Lower leg skin (tissue), 4 donors: ENCODE results near the gene CPNE6. TPM values are rescaled to one million over a fixed set of nuclear protein-coding genes. Genes with fewer than 3 reads are reported as not detected.

Experiments
- DNase-seq, 2 donors: peaks; one replicate each; pipeline ENCODE4 v3.0.0-alpha.2; 2019; ENCODE audit warnings: low spot score in 2 of 2
- H3K4me3 ChIP-seq: fragments of 200-600 bp; sonication (generic); 2 replicates; pipeline ENCODE4 v1.5.1; 2017; ENCODE audit warnings: mild to moderate bottlenecking, low read depth; ENCODE audit not compliant: poor library complexity, severe bottlenecking
- CTCF ChIP-seq, 3 donors: fragments of 450-650 bp; IDR thresholded peaks; one replicate each; pipeline ENCODE4 v1.5.1; 2016; ENCODE audit warnings: antibody characterized with exemption in 3 of 3, mild to moderate bottlenecking in 3 of 3, moderate library complexity in 2 of 3
- POLR2A ChIP-seq, 2 donors: fragments of 450-650 bp; IDR thresholded peaks; one replicate each; pipeline ENCODE4 v1.6.1; 2016 to 2017; ENCODE audit warnings: antibody characterized with exemption in 2 of 2, mild to moderate bottlenecking in 1 of 2, moderate library complexity in 1 of 2
- WGBS, 2 donors: methylation state at CpG; one replicate each; pipeline ENCODE4 v1.1.5; 2018; 5-methylcytosine and 5-hydroxymethylcytosine counted together
- intact Hi-C: fragments of 100-400 bp; cut with DNase I; formaldehyde crosslinking; loops from one replicate; pipeline ENCODE4 v1.15.0; 2023; ENCODE audit warnings: low total_unique reads
- total RNA-seq, 4 donors: library from RNA; depleted of rRNA; stranded (reverse); fragments of >200 nt; gene quantifications; one replicate each; pipeline ENCODE4 v1.1.0, GENCODE V29; 2016

CPNE6 gene
- total RNA-seq, 4 donors from 2014 or later = 0.39 TPM; not detected in 3

GRCh38 chr14:24127673-24128072 is 56.3 kb downstream of the CPNE6 start:
- no peak for TF ChIP-seq CTCF (IDR thresholded peaks at IDR 0.05)
- no peak for TF ChIP-seq POLR2A (IDR thresholded peaks at IDR 0.05)
- H3K4me3 ChIP-seq = no peak overlapping the region
- intact Hi-C loops = no loop called here
- 84 to 91% methylated on average over 2 of the region's 2 CpGs for WGBS, 2 donors
- no peak for DNase-seq

Other genes starting within 250 kb of the CPNE6 start
- 10 to 100 TPM; 29.9 to 54.0 (median 38.9) TPM for gene DHRS4, start 117.8 kb upstream of the CPNE6 start, total RNA-seq
- gene DHRS4L2, start 82.6 kb upstream of the CPNE6 start, total RNA-seq = 10 to 100 TPM; 15.8 to 40.4 (median 23.3) TPM
- 1 to 10 TPM; 2.8 to 7.6 (median 5.2) TPM for gene CARMIL3, start 19.6 kb upstream of the CPNE6 start, total RNA-seq
- 10 to 100 TPM; 15.4 to 29.0 (median 21.0) TPM for gene PCK2, start 22.7 kb downstream of the CPNE6 start, total RNA-seq
- gene DCAF11, start 43.2 kb downstream of the CPNE6 start, total RNA-seq = 100 to 1,000 TPM in 1 of 4 donors, 10 to 100 TPM in 3; 53.3 to 134 (median 64.3) TPM
- 1 to 10 TPM in 2 of 4 donors, under 1 TPM in 1, not detected in 1; 0.52 to 2.4 (median 2.2) TPM for gene NRL, start 43.4 kb downstream of the CPNE6 start, total RNA-seq
- 1 to 10 TPM in 2 of 4 donors, under 1 TPM in 1, not detected in 1; 0.61 to 1.3 (median 1.0) TPM for gene FITM1, start 59.1 kb downstream of the CPNE6 start, total RNA-seq
- gene PSME1, start 64.6 kb downstream of the CPNE6 start, total RNA-seq = 100 to 1,000 TPM in 3 of 4 donors, 10 to 100 TPM in 1; 81.3 to 125 (median 114) TPM
- gene EMC9, start 70.0 kb downstream of the CPNE6 start, total RNA-seq = 10 to 100 TPM; 13.3 to 21.8 (median 20.6) TPM
- 10 to 100 TPM; 23.2 to 50.2 (median 31.2) TPM for gene PSME2, start 75.0 kb downstream of the CPNE6 start, total RNA-seq
- gene RNF31, start 75.9 kb downstream of the CPNE6 start, total RNA-seq = 10 to 100 TPM; 53.1 to 98.6 (median 77.3) TPM
- gene IRF9, start 89.7 kb downstream of the CPNE6 start, total RNA-seq = 10 to 100 TPM; 36.1 to 54.1 (median 44.2) TPM
- 1 to 10 TPM; 1.2 to 7.1 (median 2.4) TPM for gene REC8, start 100.5 kb downstream of the CPNE6 start, total RNA-seq
- 10 to 100 TPM; 25.1 to 40.0 (median 32.6) TPM for gene IPO4, start 117.3 kb downstream of the CPNE6 start, total RNA-seq
- 10 to 100 TPM; 44.6 to 64.4 (median 52.9) TPM for gene TM9SF1, start 123.9 kb downstream of the CPNE6 start, total RNA-seq
- not detected for gene TSSK4, start 134.1 kb downstream of the CPNE6 start, total RNA-seq
- 10 to 100 TPM; 50.3 to 99.6 (median 68.1) TPM for gene CHMP4A, start 141.9 kb downstream of the CPNE6 start, total RNA-seq
- gene MDP1, start 144.5 kb downstream of the CPNE6 start, total RNA-seq = 10 to 100 TPM in 3 of 4 donors, 1 to 10 TPM in 1; 9.7 to 12.2 (median 10.7) TPM
- 100 to 1,000 TPM in 3 of 4 donors, 10 to 100 TPM in 1; 68.0 to 153 (median 107) TPM for gene NEDD8, start 160.8 kb downstream of the CPNE6 start, total RNA-seq
- gene GMPR2, start 161.4 kb downstream of the CPNE6 start, total RNA-seq = 10 to 100 TPM; 39.0 to 57.2 (median 49.0) TPM
- 10 to 100 TPM; 52.5 to 70.9 (median 60.0) TPM for gene TINF2, start 171.1 kb downstream of the CPNE6 start, total RNA-seq
- 100 to 1,000 TPM; 160 to 283 (median 235) TPM for gene TGM1, start 191.6 kb downstream of the CPNE6 start, total RNA-seq
- gene RABGGTA, start 200.0 kb downstream of the CPNE6 start, total RNA-seq = 10 to 100 TPM; 35.5 to 69.4 (median 44.7) TPM
- 100 to 1,000 TPM in 1 of 4 donors, 10 to 100 TPM in 3; 55.0 to 112 (median 90.6) TPM for gene DHRS1, start 228.2 kb downstream of the CPNE6 start, total RNA-seq
- gene NOP9, start 228.3 kb downstream of the CPNE6 start, total RNA-seq = 10 to 100 TPM; 13.8 to 20.4 (median 17.6) TPM
- gene CIDEB, start 236.4 kb downstream of the CPNE6 start, total RNA-seq = 10 to 100 TPM; 10.6 to 29.8 (median 25.1) TPM
- 100 to 1,000 TPM in 3 of 4 donors, 10 to 100 TPM in 1; 88.1 to 173 (median 147) TPM for gene LTB4R2, start 238.6 kb downstream of the CPNE6 start, total RNA-seq
- 100 to 1,000 TPM in 1 of 4 donors, 10 to 100 TPM in 3; 58.9 to 118 (median 70.9) TPM for gene LTB4R, start 239.9 kb downstream of the CPNE6 start, total RNA-seq